ENCODE data around the gene ZNF319. TPM values are rescaled to one million over a fixed set of nuclear protein-coding genes. Genes with fewer than 3 reads are reported as not detected.

The ZNF319 gene
- total RNA-seq, 1 experiment from 2014 or later: 5.5 TPM

GRCh38 chr16:57958544-57958943 lies 41.9 kb downstream of the ZNF319 start:
- TF ChIP-seq, protein P1, sequence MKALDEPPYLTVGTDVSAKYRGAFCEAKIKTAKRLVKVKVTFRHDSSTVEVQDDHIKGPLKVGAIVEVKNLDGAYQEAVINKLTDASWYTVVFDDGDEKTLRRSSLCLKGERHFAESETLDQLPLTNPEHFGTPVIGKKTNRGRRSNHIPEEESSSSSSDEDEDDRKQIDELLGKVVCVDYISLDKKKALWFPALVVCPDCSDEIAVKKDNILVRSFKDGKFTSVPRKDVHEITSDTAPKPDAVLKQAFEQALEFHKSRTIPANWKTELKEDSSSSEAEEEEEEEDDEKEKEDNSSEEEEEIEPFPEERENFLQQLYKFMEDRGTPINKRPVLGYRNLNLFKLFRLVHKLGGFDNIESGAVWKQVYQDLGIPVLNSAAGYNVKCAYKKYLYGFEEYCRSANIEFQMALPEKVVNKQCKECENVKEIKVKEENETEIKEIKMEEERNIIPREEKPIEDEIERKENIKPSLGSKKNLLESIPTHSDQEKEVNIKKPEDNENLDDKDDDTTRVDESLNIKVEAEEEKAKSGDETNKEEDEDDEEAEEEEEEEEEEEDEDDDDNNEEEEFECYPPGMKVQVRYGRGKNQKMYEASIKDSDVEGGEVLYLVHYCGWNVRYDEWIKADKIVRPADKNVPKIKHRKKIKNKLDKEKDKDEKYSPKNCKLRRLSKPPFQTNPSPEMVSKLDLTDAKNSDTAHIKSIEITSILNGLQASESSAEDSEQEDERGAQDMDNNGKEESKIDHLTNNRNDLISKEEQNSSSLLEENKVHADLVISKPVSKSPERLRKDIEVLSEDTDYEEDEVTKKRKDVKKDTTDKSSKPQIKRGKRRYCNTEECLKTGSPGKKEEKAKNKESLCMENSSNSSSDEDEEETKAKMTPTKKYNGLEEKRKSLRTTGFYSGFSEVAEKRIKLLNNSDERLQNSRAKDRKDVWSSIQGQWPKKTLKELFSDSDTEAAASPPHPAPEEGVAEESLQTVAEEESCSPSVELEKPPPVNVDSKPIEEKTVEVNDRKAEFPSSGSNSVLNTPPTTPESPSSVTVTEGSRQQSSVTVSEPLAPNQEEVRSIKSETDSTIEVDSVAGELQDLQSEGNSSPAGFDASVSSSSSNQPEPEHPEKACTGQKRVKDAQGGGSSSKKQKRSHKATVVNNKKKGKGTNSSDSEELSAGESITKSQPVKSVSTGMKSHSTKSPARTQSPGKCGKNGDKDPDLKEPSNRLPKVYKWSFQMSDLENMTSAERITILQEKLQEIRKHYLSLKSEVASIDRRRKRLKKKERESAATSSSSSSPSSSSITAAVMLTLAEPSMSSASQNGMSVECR (CRISPR knock-in tag; IDR thresholded peaks at IDR 0.05; ENCODE audit: borderline replicate concordance): no peak
- TF ChIP-seq SMAD3 (CRISPR knock-in tag; IDR thresholded peaks at IDR 0.05; ENCODE audit: borderline replicate concordance) (no peak), ZNF416 (CRISPR knock-in tag; IDR thresholded peaks at IDR 0.05) (no peak), GABPB1 (CRISPR knock-in tag; IDR thresholded peaks at IDR 0.05) (no peak), ZNF121 (CRISPR knock-in tag; IDR thresholded peaks at IDR 0.05) (no peak), ATF3 (CRISPR knock-in tag; conservative IDR thresholded peaks at IDR 0.05) (no peak)
- Mint-ChIP-seq H3K4me3 (no peak overlapping the region), H3K9me3 (no peaks in the 10 kb centered on the region), H3K27ac (no peak overlapping the region), H3K27me3 (ENCODE audit: low read depth) (no peaks in the 10 kb centered on the region), H3K36me3 (no peaks in the 10 kb centered on the region), H3K4me1 (peaks cover 19% of the 10 kb centered on the region)
- POLR2A ChIA-PET: no interaction called here
- CTCF ChIA-PET: interaction anchor here (1.0 to 1.9 kb wide), 3 partner anchors 19 to 164 kb away, joined by 3 to 4 read pairs (median 3); no protein-coding TSS in a partner anchor
- DNase-seq (ENCODE audit: low spot score) (no peak), ATAC-seq (no peak)

DNA sequence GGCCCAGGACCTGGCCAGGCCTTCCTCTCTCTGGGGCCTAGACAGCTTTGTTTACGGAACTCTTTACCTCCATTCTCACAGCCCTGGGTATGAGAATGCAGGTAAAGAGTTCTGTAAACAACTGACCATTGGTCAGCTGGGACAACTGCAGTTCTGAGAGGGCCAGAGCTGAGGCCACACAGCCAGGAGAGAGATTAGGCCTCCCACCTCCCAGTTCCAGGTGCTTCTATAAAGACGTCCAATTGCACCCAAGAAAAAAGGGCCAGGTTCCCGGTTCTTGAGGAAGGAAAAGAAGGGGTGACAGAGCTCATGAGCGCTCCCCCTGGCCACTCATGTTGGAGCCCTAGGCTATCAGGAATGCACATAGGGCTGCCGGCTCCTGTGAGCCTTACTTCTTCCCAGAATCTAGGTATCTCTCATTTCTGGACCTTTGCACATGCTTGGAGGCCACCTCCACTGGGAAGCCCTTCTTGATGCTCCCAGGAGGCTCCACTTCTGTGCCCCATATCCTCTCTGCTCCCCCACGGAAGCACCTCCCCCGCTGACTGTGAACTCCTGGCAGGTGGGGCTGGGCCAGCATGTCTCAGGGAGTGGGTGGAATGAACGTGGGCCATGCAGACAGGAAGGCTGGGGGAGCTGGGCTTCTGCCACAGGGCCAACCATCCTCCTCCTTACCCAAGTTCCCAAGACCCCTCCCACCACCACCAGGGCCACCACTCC lies 42.6 kb downstream of the ZNF319 start:
- ChIA-PET CTCF (interaction anchor here (0.8 to 3.2 kb wide), 15 partner anchors 8 to 182 kb away, joined by 3 to 14 read pairs (median 4); partner anchors contain the start of genes CFAP20 and ZNF319), POLR2A (no interaction called here)
- peaks cover 19% of the 10 kb centered on the region for H3K4me1 Mint-ChIP-seq
- H3K4me3 Mint-ChIP-seq: no peak overlapping the region
- H3K36me3 Mint-ChIP-seq: no peaks in the 10 kb centered on the region
- ATAC-seq (peak; percentile 49; the same call in 1 of the 2 replicates), DNase-seq (ENCODE audit: low spot score) (no peak)
- no peaks in the 10 kb centered on the region for H3K27me3 Mint-ChIP-seq (ENCODE audit: low read depth)
- no peak overlapping the region for H3K27ac Mint-ChIP-seq
- TF ChIP-seq RORB (CRISPR knock-in tag; IDR thresholded peaks at IDR 0.05): no peak
- TF ChIP-seq ZNF219 (CRISPR knock-in tag; IDR thresholded peaks at IDR 0.05; ENCODE audit: borderline replicate concordance): no peak
- no peak for TF ChIP-seq ZNF281 (CRISPR knock-in tag; IDR thresholded peaks at IDR 0.05)
- no peak for TF ChIP-seq CREM (CRISPR knock-in tag; IDR thresholded peaks at IDR 0.05)
- no peak for TF ChIP-seq CREB1 (CRISPR knock-in tag; IDR thresholded peaks at IDR 0.05)
- TF ChIP-seq NFE2L1 (CRISPR knock-in tag; IDR thresholded peaks at IDR 0.05): no peak
- TF ChIP-seq, protein P2, sequence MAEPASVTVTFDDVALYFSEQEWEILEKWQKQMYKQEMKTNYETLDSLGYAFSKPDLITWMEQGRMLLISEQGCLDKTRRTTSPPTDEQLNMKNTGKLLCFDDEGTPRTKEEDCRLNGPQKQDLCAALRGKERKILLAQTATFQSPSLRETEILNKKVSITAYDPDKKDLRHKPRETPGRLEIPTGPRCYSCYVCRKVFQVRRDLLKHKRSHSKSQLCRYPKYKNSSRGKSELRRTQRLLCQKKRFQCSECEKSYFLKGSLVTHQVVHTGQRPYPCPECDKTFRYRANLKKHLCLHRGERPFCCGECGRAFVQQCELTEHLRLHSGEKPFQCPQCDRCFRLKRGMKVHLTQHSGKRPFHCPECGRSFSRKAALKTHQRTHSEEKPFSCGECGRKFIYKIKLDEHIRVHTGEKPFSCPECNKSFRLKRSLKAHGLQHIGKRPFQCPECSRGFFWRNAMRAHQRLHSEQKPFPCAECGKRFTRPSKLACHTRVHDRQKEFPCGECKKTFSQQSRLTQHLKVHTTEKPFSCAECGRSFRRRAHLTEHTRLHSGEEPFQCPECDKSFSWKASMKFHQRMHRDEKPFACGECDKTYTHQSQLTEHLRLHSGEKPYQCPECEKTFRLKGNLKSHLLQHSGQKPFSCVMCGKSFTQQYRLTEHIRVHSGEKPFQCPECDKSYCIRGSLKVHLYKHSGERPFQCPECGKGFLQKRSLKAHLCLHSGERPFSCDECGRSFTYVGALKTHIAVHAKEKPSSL (CRISPR knock-in tag; conservative IDR thresholded peaks at IDR 0.05): no peak
- no peak for TF ChIP-seq NR1H2 (CRISPR knock-in tag; IDR thresholded peaks at IDR 0.05)
- TF ChIP-seq SMAD3 (CRISPR knock-in tag; IDR thresholded peaks at IDR 0.05; ENCODE audit: borderline replicate concordance): no peak
- H3K9me3 Mint-ChIP-seq: no peaks in the 10 kb centered on the region
